IMR-90 (cell line): ENCODE data around the gene MAP6. TPM values are rescaled to one million over a fixed set of nuclear protein-coding genes. Genes with fewer than 3 reads are reported as not detected.

Source experiments
- ATAC-seq: fragments of 200-7000 bp; cut with Tn5 transposase; 2 replicates; pipeline ENCODE4 v1.9.1; 2020; ENCODE audit warnings: low read depth, mild to moderate bottlenecking, moderate library complexity
- BruUV-seq: library from RNA; stranded (reverse); fragments of 400-500 nt; replicated peaks from 2 replicates; lab custom pipeline; 2021; lab: Mats Ljungman, UMichigan
- CTCF ChIA-PET: fragments of 300-600 bp; formaldehyde crosslinking; extraction: SDS; loops from one replicate; lab custom pipeline; 2021; ENCODE audit warnings: antibody characterized with exemption; lab: Yijun Ruan, JAX
- POLR2A ChIA-PET: fragments of 300-600 bp; sonication (Branson Sonifier 250); formaldehyde crosslinking; loops from one replicate; lab custom pipeline; 2022; ENCODE audit warnings: antibody characterized with exemption; ENCODE audit not compliant: unreplicated experiment; lab: Charles Lee
- DNase-seq: peaks from one replicate; pipeline ENCODE4 v3.0.0; 2013
- H2AFZ ChIP-seq: replicated peaks from 2 replicates; pipeline ENCODE3; 2013; ENCODE audit warnings: low read length, mild to moderate bottlenecking; ENCODE audit not compliant: poor library complexity
- H2AK5ac ChIP-seq: 2 replicates; pipeline ENCODE4 v1.6.1; 2013; ENCODE audit warnings: low read depth, low read length, inconsistent platforms
- H2AK9ac ChIP-seq: replicated peaks from 2 replicates; pipeline ENCODE3; 2013; ENCODE audit warnings: mild to moderate bottlenecking, low read depth, low read length, moderate library complexity; ENCODE audit not compliant: poor library complexity
- H2BK120ac ChIP-seq: 2 replicates; pipeline ENCODE4 v1.6.1; 2013; ENCODE audit warnings: low read depth, low read length, inconsistent platforms
- H2BK15ac ChIP-seq: 3 replicates; pipeline ENCODE4 v1.6.1; 2013; ENCODE audit warnings: low read depth, low read length, inconsistent platforms
- H2BK20ac ChIP-seq: 2 replicates; pipeline ENCODE4 v1.6.1; 2013; ENCODE audit warnings: low read depth, mild to moderate bottlenecking, inconsistent platforms, low read length, moderate library complexity
- H2BK5ac ChIP-seq: 2 replicates; pipeline ENCODE4 v1.6.1; 2013; ENCODE audit warnings: mild to moderate bottlenecking, low read depth, low read length, inconsistent platforms; ENCODE audit not compliant: poor library complexity, severe bottlenecking
- H3K14ac ChIP-seq: replicated peaks from 2 replicates; pipeline ENCODE4 v1.6.1; 2013; ENCODE audit warnings: low read depth, low read length, inconsistent platforms
- H3K18ac ChIP-seq: 2 replicates; pipeline ENCODE4 v1.6.1; 2013; ENCODE audit warnings: low read depth, low read length, control low read depth
- H3K23ac ChIP-seq: 2 replicates; pipeline ENCODE4 v1.6.1; 2013; ENCODE audit warnings: low read depth, low read length, inconsistent platforms
- H3K27ac ChIP-seq: 2 replicates; pipeline ENCODE4 v1.5.1; 2013; ENCODE audit warnings: mild to moderate bottlenecking, control low read depth, low read length; ENCODE audit not compliant: insufficient read depth
- H3K27me3 ChIP-seq: 2 replicates; pipeline ENCODE4 v1.6.1; 2013; ENCODE audit warnings: low read length; ENCODE audit not compliant: control insufficient read depth, insufficient read depth
- H3K36me3 ChIP-seq: 2 replicates; pipeline ENCODE4 v1.6.1; 2013; ENCODE audit warnings: low read length, mixed read lengths; ENCODE audit not compliant: control insufficient read depth, insufficient read depth
- H3K4ac ChIP-seq: 2 replicates; pipeline ENCODE4 v1.6.1; 2013; ENCODE audit warnings: low read depth, low read length, inconsistent platforms
- H3K4me1 ChIP-seq: 2 replicates; pipeline ENCODE4 v1.6.1; 2013; ENCODE audit warnings: low read length, mixed read lengths; ENCODE audit not compliant: control insufficient read depth, insufficient read depth
- H3K4me2 ChIP-seq: 2 replicates; pipeline ENCODE4 v1.6.1; 2013; ENCODE audit warnings: low read depth, mild to moderate bottlenecking, control low read depth, low read length, moderate library complexity
- H3K4me3 ChIP-seq: 2 replicates; pipeline ENCODE4 v1.5.1; 2013; ENCODE audit warnings: low read depth, mild to moderate bottlenecking, control low read depth, low read length, moderate library complexity; ENCODE audit not compliant: insufficient read depth
- H3K56ac ChIP-seq: 2 replicates; pipeline ENCODE4 v1.6.1; 2013; ENCODE audit warnings: low read length, inconsistent platforms; ENCODE audit not compliant: insufficient read depth; ENCODE audit errors: extremely low read depth
- H3K79me1 ChIP-seq, 2 experiments: 2 replicates each; pipeline ENCODE4 v1.6.1; 2013; ENCODE audit warnings: low read length in 2 of 2, inconsistent platforms in 1 of 2, low read depth in 1 of 2
- H3K9ac ChIP-seq: 2 replicates; pipeline ENCODE4 v1.6.1; 2013; ENCODE audit warnings: low read depth, low read length, control low read depth
- H3K9me1 ChIP-seq: 2 replicates; pipeline ENCODE4 v1.6.1; 2013; ENCODE audit warnings: low read length, inconsistent platforms; ENCODE audit not compliant: insufficient read depth
- H3K9me3 ChIP-seq: 2 replicates; pipeline ENCODE4 v1.6.1; 2013; ENCODE audit warnings: low read length; ENCODE audit not compliant: control insufficient read depth, insufficient read depth
- H4K20me1 ChIP-seq: 2 replicates; pipeline ENCODE4 v1.6.1; 2013; ENCODE audit warnings: low read length, inconsistent platforms; ENCODE audit not compliant: insufficient read depth
- H4K5ac ChIP-seq: 2 replicates; pipeline ENCODE4 v1.6.1; 2013; ENCODE audit warnings: mild to moderate bottlenecking, low read depth, low read length, control low read depth
- H4K8ac ChIP-seq, 2 experiments: 2 replicates each; pipeline ENCODE4 v1.6.1; 2013; ENCODE audit warnings: low read depth in 2 of 2, low read length in 2 of 2, control low read depth in 1 of 2, inconsistent platforms in 1 of 2
- H4K91ac ChIP-seq: 2 replicates; pipeline ENCODE4 v1.6.1; 2013; ENCODE audit warnings: low read depth, low read length, inconsistent platforms; ENCODE audit not compliant: insufficient read depth
- CEBPB ChIP-seq: IDR thresholded peaks from 2 replicates; pipeline ENCODE4 v1.6.1; 2012; ENCODE audit warnings: low read depth, low read length, improper control_type of control experiment
- CHD1 ChIP-seq: IDR thresholded peaks from 2 replicates; pipeline ENCODE4 v1.6.1; 2012; ENCODE audit warnings: low read depth, low read length, improper control_type of control experiment
- MAZ ChIP-seq: IDR thresholded peaks from 2 replicates; pipeline ENCODE4 v1.6.1; 2012; ENCODE audit warnings: low read depth, mild to moderate bottlenecking, low read length, improper control_type of control experiment, moderate library complexity, borderline replicate concordance
- MXI1 ChIP-seq: IDR thresholded peaks from 2 replicates; pipeline ENCODE4 v1.6.1; 2012; ENCODE audit warnings: low read depth, mild to moderate bottlenecking, low read length, moderate library complexity, borderline replicate concordance
- NFE2L2 ChIP-seq: fragments of 150-350 bp; IDR thresholded peaks from 2 replicates; pipeline ENCODE4 v1.6.1; 2016; ENCODE audit warnings: low read depth, mild to moderate bottlenecking, low read length
- RCOR1 ChIP-seq: IDR thresholded peaks from 2 replicates; pipeline ENCODE4 v1.6.1; 2012; ENCODE audit warnings: mild to moderate bottlenecking, low read length, improper control_type of control experiment; ENCODE audit not compliant: insufficient replicate concordance
- RFX5 ChIP-seq: IDR thresholded peaks from 2 replicates; pipeline ENCODE4 v1.8.0; 2012; ENCODE audit warnings: low read depth, mild to moderate bottlenecking, low read length, moderate library complexity
- SMC3 ChIP-seq: fragments of 150-350 bp; IDR thresholded peaks from 2 replicates; pipeline ENCODE4 v1.6.1; 2016; ENCODE audit warnings: low read depth, mild to moderate bottlenecking, antibody characterized with exemption, low read length, moderate library complexity
- WGBS, 2 experiments: methylation state at CpG; one replicate each; pipeline versions ENCODE4 v1.1.5 to v1.1.7; 2013; ENCODE audit warnings: missing lambda C conversion rate in 2 of 2; ENCODE audit not compliant: insufficient read length in 1 of 2; ENCODE audit errors: extremely low coverage in 2 of 2; 5-methylcytosine and 5-hydroxymethylcytosine counted together
- dilution Hi-C: fragments of 300-500 bp; cut with HindIII; formaldehyde crosslinking; loops from one replicate; pipeline ENCODE4 v1.14.3; 2018; ENCODE audit warnings: low sequenced_read_pairs; ENCODE audit not compliant: unreplicated experiment
- in situ Hi-C: fragments of 300-500 bp; cut with MboI; formaldehyde crosslinking; loops from 3 replicates; pipeline ENCODE4 v1.14.3; 2019; ENCODE audit warnings: low sequenced_read_pairs, inconsistent platforms, mixed read lengths
- intact Hi-C: fragments of 100-400 bp; cut with micrococcal nuclease; formaldehyde crosslinking; loops from 2 replicates; pipeline ENCODE4 v1.10.0; 2022
- polyA plus RNA-seq, 3 experiments: library from polyadenylated mRNA; depleted of rRNA; stranded (reverse); fragments of >200 nt; gene quantifications; 2 replicates each; pipeline ENCODE4 v1.2.3, GENCODE V29; 2012; ENCODE audit warnings: low replicate concordance in 1 of 3
- total RNA-seq: library from RNA; depleted of rRNA; stranded (reverse); fragments of >200 nt; gene quantifications from 2 replicates; pipeline ENCODE4 v1.2.3, GENCODE V29; 2012
- TF ChIP-seq, protein P1 (sequence below): fragments of 150-350 bp; IDR thresholded peaks from 2 replicates; pipeline ENCODE4 v1.6.1; 2017; ENCODE audit warnings: mild to moderate bottlenecking, antibody characterized with exemption, low read length, low read depth

The MAP6 gene
- total and polyA plus RNA-seq, 2 of the 4 experiments (the other 2 are of a cell fraction): 3.0 to 3.4 TPM

DNA sequence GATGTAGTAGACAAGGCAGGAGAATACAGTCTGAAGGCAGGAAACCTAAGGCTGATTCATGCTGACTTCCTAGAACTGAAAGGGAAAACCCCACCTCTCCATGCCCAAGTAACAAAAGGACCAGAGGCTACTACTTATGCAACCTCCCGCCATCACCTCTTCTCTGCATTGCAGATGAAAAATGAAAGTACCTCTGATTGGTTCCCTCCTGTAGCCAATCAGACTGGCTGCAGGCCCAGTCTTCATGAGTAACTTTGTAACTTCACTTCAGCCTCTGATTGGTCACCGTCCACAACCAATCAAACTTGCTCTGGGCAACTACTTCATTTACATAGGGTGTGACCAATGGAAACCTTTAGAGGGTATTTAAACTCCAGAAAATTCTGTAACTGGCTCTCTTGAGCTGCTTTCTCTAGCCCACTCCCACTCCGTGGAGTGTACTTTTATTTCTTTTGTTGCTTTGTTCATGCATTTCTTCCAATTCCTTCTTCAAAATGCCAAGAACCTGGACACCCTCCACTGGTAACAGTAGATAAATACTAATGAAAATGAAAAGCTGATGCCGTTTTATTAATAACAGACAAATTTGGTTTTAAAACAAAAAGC lies 5.2 kb upstream of the MAP6 start:
- H2BK20ac ChIP-seq: no peak overlapping the region
- ChIA-PET CTCF (no interaction called here), POLR2A (no interaction called here)
- H2AK9ac ChIP-seq: no peak overlapping the region
- H4K5ac ChIP-seq: no peak overlapping the region
- H4K8ac ChIP-seq: no peak overlapping the region
- no peaks in the 10 kb centered on the region for H3K79me1 ChIP-seq
- H3K27ac ChIP-seq: no peak overlapping the region
- peaks cover 47% of the 10 kb centered on the region for H3K27me3 ChIP-seq
- ATAC-seq: peak; percentile 21; the same call in 1 of the 2 replicates
- peaks cover 4% of the 10 kb centered on the region for H3K9me3 ChIP-seq
- H3K4me1 ChIP-seq: no peaks in the 10 kb centered on the region
- no peak for TF ChIP-seq CEBPB
- TF ChIP-seq RFX5: no peak
- TF ChIP-seq, protein P1, sequence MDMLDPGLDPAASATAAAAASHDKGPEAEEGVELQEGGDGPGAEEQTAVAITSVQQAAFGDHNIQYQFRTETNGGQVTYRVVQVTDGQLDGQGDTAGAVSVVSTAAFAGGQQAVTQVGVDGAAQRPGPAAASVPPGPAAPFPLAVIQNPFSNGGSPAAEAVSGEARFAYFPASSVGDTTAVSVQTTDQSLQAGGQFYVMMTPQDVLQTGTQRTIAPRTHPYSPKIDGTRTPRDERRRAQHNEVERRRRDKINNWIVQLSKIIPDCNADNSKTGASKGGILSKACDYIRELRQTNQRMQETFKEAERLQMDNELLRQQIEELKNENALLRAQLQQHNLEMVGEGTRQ: no peak
- no peak for TF ChIP-seq NFE2L2
- TF ChIP-seq MAZ: no peak
- no peak for TF ChIP-seq CHD1
- no peak for TF ChIP-seq RCOR1
- TF ChIP-seq MXI1: no peak
- no peak for TF ChIP-seq SMC3
- no peak overlapping the region for H4K91ac ChIP-seq
- in situ Hi-C loops (no loop called here), dilution Hi-C loops (no loop called here), intact Hi-C loops (no loop called here)
- no peak overlapping the region for H3K56ac ChIP-seq
- DNase-seq: peak; percentile 56
- H2AK5ac ChIP-seq: no peak overlapping the region
- WGBS, 2 experiments: 100% methylated on average over 1 of the region's 4 CpGs; no CpG with 5 or more reads in 1 of the 2 experiments
- H2AFZ ChIP-seq: no peak overlapping the region
- no peak overlapping the region for H2BK120ac ChIP-seq
- H2BK5ac ChIP-seq: no peak overlapping the region
- H3K23ac ChIP-seq: no peak overlapping the region
- no peaks in the 10 kb centered on the region for H3K36me3 ChIP-seq
- no peak overlapping the region; the same call in 1 of the 2 replicates for H3K4me2 ChIP-seq
- H4K20me1 ChIP-seq: no peaks in the 10 kb centered on the region
- no peaks in the 10 kb centered on the region for H3K9me1 ChIP-seq
- no peak overlapping the region for H3K9ac ChIP-seq
- H3K4me3 ChIP-seq: no peak overlapping the region
- H3K18ac ChIP-seq: no peak overlapping the region
- H2BK15ac ChIP-seq: no peak overlapping the region
- no TSS peak for BruUV-seq
- H3K14ac ChIP-seq: no peak overlapping the region
- no peak overlapping the region for H3K4ac ChIP-seq
